Endodermal cell (in vitro differentiated cells): Measurements from ENCODE around the gene LEKR1. TPM values are rescaled to one million over a fixed set of nuclear protein-coding genes. Genes with fewer than 3 reads are reported as not detected.

Experiments
- DNase-seq: peaks from one replicate; pipeline ENCODE4 v3.0.0-alpha.2; 2017
- H3K27ac ChIP-seq: 2 replicates; pipeline ENCODE4 v1.5.1; 2013; ENCODE audit warnings: mild to moderate bottlenecking, low read depth, low read length, moderate library complexity
- H3K27me3 ChIP-seq: 2 replicates; pipeline ENCODE4 v1.6.1; 2013; ENCODE audit warnings: mild to moderate bottlenecking, low read length, moderate library complexity; ENCODE audit not compliant: insufficient read depth, control insufficient read depth, poor library complexity, severe bottlenecking
- H3K36me3 ChIP-seq: 2 replicates; pipeline ENCODE4 v1.7.0; 2013; ENCODE audit warnings: mild to moderate bottlenecking, low read length, moderate library complexity; ENCODE audit not compliant: control insufficient read depth, insufficient read depth
- H3K4me1 ChIP-seq: one replicate; pipeline ENCODE4 v1.7.0; 2013; ENCODE audit warnings: low read length; ENCODE audit not compliant: control insufficient read depth, insufficient read depth
- H3K4me3 ChIP-seq: 2 replicates; pipeline ENCODE4 v1.5.1; 2013; ENCODE audit warnings: mild to moderate bottlenecking, low read length, moderate library complexity
- H3K9ac ChIP-seq: 2 replicates; pipeline ENCODE4 v1.6.1; 2013; ENCODE audit warnings: mild to moderate bottlenecking, low read length, moderate library complexity; ENCODE audit not compliant: poor library complexity, severe bottlenecking; ENCODE audit errors: extremely low read depth
- H3K9me3 ChIP-seq: 2 replicates; pipeline ENCODE4 v1.6.1; 2013; ENCODE audit warnings: mild to moderate bottlenecking, low read length, moderate library complexity; ENCODE audit not compliant: control insufficient read depth
- H3K27ac Mint-ChIP-seq: 2 replicates; pipeline ENCODE4 v1.8.0; 2020; ENCODE audit warnings: mixed read lengths
- H3K27me3 Mint-ChIP-seq: 2 replicates; pipeline ENCODE4 v1.8.0; 2021; ENCODE audit warnings: mild to moderate bottlenecking, mixed read lengths; ENCODE audit not compliant: insufficient read depth
- H3K36me3 Mint-ChIP-seq: 2 replicates; pipeline ENCODE4 v1.8.0; 2020; ENCODE audit warnings: low read depth, mixed read lengths
- H3K4me1 Mint-ChIP-seq: 2 replicates; pipeline ENCODE4 v1.8.0; 2020; ENCODE audit warnings: mixed read lengths
- H3K4me3 Mint-ChIP-seq: 2 replicates; pipeline ENCODE4 v1.8.0; 2020; ENCODE audit warnings: mild to moderate bottlenecking, moderate library complexity, mixed read lengths
- H3K9me3 Mint-ChIP-seq: 2 replicates; pipeline ENCODE4 v1.8.0; 2020; ENCODE audit warnings: mild to moderate bottlenecking, mixed read lengths
- WGBS, 2 experiments: methylation state at CpG; one replicate each; pipeline versions ENCODE4 v1.1.5 to v1.1.7; 2013; ENCODE audit warnings: missing lambda C conversion rate in 2 of 2, mixed read lengths in 1 of 2; ENCODE audit not compliant: insufficient coverage in 1 of 2, insufficient read length in 1 of 2; 5-methylcytosine and 5-hydroxymethylcytosine counted together
- total RNA-seq, 2 donors: library from RNA; stranded (reverse); fragmentation: NEBNext Ultra II Directional in 1 of 2; extraction: Animal tissue kit (Norgen Biotek cat#: 25700) in 1 of 2; gene quantifications; 2 replicates in 1 of 2; 3 replicates in 1 of 2; pipeline ENCODE4 v1.2.1, GENCODE V29; 2021
- TF ChIP-seq, protein P1 (sequence below): fragments of 200-600 bp; sonication (generic); conservative IDR thresholded peaks from 2 replicates; pipeline ENCODE4 v1.5.0; 2021; ENCODE audit warnings: antibody characterized with exemption, mild to moderate bottlenecking

The LEKR1 gene
- total RNA-seq, 2 donors from 2014 or later = 1.0 to 1.2 TPM

DNA sequence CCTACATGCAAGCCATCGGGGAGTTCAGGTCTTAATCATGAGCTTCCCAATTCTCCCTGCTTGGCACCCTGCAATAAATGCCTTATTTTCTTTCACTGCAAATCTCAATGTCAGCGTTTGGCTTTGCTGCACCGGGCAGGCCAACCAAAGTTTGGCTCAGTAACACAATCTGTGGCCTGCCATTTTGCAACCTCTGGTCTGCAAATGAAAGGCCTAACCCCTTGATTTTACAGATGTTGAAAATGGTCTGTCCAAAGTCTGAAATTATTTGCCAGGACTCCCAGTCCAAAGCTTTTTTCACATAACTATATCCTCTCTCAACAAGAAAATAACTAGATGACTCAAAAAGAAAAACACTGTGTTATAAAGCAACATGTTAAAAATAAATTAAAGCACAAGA, 34.0 kb upstream of the LEKR1 start:
- H3K36me3 Mint-ChIP-seq = no peaks in the 10 kb centered on the region
- 87 to 90% methylated on average over 3 of the region's 3 CpGs for WGBS, 2 experiments
- no peaks in the 10 kb centered on the region for H3K9me3 Mint-ChIP-seq
- no peaks in the 10 kb centered on the region for H3K36me3 ChIP-seq
- DNase-seq = no peak
- TF ChIP-seq, protein P1, sequence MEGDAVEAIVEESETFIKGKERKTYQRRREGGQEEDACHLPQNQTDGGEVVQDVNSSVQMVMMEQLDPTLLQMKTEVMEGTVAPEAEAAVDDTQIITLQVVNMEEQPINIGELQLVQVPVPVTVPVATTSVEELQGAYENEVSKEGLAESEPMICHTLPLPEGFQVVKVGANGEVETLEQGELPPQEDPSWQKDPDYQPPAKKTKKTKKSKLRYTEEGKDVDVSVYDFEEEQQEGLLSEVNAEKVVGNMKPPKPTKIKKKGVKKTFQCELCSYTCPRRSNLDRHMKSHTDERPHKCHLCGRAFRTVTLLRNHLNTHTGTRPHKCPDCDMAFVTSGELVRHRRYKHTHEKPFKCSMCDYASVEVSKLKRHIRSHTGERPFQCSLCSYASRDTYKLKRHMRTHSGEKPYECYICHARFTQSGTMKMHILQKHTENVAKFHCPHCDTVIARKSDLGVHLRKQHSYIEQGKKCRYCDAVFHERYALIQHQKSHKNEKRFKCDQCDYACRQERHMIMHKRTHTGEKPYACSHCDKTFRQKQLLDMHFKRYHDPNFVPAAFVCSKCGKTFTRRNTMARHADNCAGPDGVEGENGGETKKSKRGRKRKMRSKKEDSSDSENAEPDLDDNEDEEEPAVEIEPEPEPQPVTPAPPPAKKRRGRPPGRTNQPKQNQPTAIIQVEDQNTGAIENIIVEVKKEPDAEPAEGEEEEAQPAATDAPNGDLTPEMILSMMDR = no peak
- H3K27me3 Mint-ChIP-seq = no peaks in the 10 kb centered on the region
- no peak overlapping the region for H3K27ac Mint-ChIP-seq
- no peak overlapping the region for H3K4me3 Mint-ChIP-seq
- peaks cover 19% of the 10 kb centered on the region for H3K4me1 Mint-ChIP-seq
- H3K27me3 ChIP-seq = no peaks in the 10 kb centered on the region
- peaks cover 10% of the 10 kb centered on the region for H3K4me1 ChIP-seq
- no peaks in the 10 kb centered on the region for H3K9me3 ChIP-seq
- H3K9ac ChIP-seq = no peak overlapping the region
- H3K27ac ChIP-seq = no peak overlapping the region
- H3K4me3 ChIP-seq = no peak overlapping the region

DNA sequence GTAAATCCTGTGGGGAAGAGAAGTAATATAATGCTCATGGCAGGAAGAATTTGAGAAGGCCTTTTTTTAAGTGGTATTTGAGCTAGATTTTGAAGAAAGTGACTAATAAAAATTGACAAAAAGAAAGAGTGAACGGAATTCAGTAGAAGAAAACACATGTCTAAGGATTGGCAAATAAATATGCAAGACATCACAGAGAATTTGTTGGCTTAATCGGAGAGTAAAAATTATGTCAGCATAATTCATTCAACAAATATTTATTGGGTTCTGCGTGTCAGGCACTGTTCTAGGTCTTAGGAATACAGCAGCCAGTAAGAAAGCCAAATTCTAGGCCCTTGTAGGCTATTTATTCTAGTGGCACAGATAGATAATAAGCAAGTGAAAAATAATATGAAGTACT, 33.6 kb upstream of the LEKR1 start:
- TF ChIP-seq, protein P1 = no peak

DNA sequence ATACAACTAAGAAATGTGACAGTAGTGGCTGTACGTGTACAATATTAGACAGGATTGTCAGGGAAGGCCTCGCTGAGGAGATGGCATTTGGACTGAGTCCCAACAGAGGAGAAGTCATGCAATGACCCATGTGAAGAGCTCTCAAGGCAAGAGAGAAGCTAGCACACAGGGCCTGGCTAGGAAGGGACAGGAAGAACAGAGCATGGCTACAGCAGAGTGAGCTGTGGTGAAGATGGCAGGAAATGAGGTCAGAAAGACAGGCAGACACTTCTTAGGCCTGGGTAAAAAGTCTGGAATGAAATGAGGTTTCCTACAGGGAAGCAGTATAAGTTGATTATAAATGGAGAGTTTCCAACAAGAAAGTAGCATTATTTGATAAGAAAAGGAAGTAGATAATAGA, 33.2 kb upstream of the LEKR1 start:
- Histone ChIP-seq H3K27me3 (no peaks in the 10 kb centered on the region), H3K4me3 (no peak overlapping the region), H3K9me3 (no peaks in the 10 kb centered on the region), H3K4me1 (peaks cover 10% of the 10 kb centered on the region), H3K9ac (no peak overlapping the region), H3K27ac (no peak overlapping the region), H3K36me3 (no peaks in the 10 kb centered on the region)
- no peak overlapping the region for H3K4me3 Mint-ChIP-seq
- TF ChIP-seq, protein P1 = no peak
- H3K27me3 Mint-ChIP-seq = no peaks in the 10 kb centered on the region
- H3K4me1 Mint-ChIP-seq = peaks cover 16% of the 10 kb centered on the region
- DNase-seq = no peak
- no peak overlapping the region for H3K27ac Mint-ChIP-seq
- 91 to 93% methylated on average over 2 of the region's 2 CpGs for WGBS, 2 experiments
- no peaks in the 10 kb centered on the region for H3K9me3 Mint-ChIP-seq
- no peaks in the 10 kb centered on the region for H3K36me3 Mint-ChIP-seq

More for the DNA sequence above, 33.6 kb upstream of the LEKR1 start:
- H3K36me3 ChIP-seq = no peaks in the 10 kb centered on the region
- H3K27me3 ChIP-seq = no peaks in the 10 kb centered on the region
- no peak overlapping the region for H3K9ac ChIP-seq
- H3K4me1 ChIP-seq = peaks cover 10% of the 10 kb centered on the region
- H3K4me1 Mint-ChIP-seq = peaks cover 19% of the 10 kb centered on the region
- H3K4me3 Mint-ChIP-seq = no peak overlapping the region
- H3K9me3 ChIP-seq = no peaks in the 10 kb centered on the region
- H3K27ac Mint-ChIP-seq = no peak overlapping the region
- H3K36me3 Mint-ChIP-seq = no peaks in the 10 kb centered on the region
- no peaks in the 10 kb centered on the region for H3K9me3 Mint-ChIP-seq
- H3K4me3 ChIP-seq = no peak overlapping the region
- 65 to 88% methylated on average over 1 to 3 of the region's 3 CpGs for WGBS, 2 experiments
- DNase-seq = no peak
- no peaks in the 10 kb centered on the region for H3K27me3 Mint-ChIP-seq
- H3K27ac ChIP-seq = no peak overlapping the region
